Activated CD8-positive, alpha-beta memory T cell treated with anti-CD3 and anti-CD28 coated beads, Interleukin-2, amount 50 U/mL, for 48 hours (primary cell): ENCODE data around the gene COG4.
"Not testable (repeated sequence)": the region's sequence is repeated elsewhere in the genome, so short reads cannot be mapped to it uniquely, and the experiment has no call there.

Experiments used
- DNase-seq: peaks from one replicate; pipeline ENCODE4 v3.0.0-alpha.2; 2020

COG4 gene

DNA sequence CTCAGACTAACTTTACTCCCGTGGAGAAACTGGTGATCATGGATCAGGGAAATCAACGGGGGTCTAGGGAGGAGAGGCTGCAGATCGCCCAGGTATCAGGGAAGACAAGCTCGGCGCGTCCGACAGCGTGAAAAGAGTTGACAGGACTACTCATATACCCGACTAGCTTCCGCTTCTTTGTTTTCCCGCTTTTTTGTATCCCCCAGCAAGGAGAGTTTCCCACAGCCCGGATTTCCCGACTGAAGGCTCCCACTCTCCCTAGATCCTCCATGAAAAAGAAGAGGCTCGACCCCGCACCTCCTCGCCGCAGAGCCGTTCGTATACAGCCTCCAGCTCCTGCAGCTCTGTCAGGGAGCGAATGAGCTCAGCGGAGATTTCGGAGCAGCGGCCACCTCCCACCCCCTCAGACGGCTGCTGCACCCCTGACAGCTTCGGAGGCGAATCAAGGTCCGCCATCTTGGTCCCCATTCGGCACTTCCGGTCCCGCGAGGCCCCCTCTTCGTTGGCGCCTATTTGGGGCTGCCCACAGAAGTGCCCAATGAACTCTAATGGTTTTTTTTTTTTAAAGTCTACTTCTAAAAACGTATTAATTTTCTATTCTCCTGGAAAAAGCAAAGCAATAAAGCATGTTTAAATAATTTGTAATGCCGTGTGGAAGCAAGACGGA lies at the start of gene COG4:
Gene COG4 (minus strand): TSS at position 479 of the 667 bp plus-strand sequence. CDS start 11 bp downstream, at position 468.
- DNase-seq: peak; percentile 92

DNA sequence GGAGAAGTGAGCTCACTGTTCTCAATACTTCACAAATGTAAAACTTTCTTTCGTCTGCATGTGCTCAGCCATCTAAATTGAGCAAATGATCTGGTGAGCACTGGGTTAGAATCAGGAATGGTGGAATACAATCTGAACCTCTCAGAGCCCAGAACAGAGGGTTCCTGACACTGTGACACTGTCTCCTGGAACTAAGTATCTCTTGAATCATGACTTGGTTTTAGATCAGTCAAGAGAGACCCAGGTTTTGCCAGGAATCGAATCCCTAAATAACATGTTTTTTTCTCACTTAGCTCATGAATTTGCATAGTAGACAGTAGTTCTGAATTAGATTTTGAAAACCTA lies 49.5 kb upstream of the COG4 start:
- DNase-seq: no peak

- DNase-seq: no peak
Observed at GRCh38 chr16:70572050-70572925, 48.9 kb upstream of the COG4 start.

DNA sequence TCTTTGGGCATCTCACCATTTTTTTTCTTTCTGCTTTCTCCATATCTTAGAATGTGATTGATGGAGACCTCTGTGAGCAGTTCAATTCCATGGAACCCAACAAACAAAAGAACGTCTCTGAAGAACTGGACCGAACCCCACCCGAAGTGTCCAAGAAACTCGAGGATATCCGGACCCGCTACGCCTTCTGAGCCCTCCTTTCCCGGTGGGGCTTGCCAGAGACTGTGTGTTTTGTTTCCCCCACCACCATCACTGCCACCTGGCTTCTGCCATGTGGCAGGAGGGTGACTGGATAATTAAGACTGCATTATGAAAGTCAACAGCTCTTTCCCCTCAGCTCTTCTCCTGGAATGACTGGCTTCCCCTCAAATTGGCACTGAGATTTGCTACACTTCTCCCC lies 48.3 kb upstream of the COG4 start:
- no peak for DNase-seq

DNA sequence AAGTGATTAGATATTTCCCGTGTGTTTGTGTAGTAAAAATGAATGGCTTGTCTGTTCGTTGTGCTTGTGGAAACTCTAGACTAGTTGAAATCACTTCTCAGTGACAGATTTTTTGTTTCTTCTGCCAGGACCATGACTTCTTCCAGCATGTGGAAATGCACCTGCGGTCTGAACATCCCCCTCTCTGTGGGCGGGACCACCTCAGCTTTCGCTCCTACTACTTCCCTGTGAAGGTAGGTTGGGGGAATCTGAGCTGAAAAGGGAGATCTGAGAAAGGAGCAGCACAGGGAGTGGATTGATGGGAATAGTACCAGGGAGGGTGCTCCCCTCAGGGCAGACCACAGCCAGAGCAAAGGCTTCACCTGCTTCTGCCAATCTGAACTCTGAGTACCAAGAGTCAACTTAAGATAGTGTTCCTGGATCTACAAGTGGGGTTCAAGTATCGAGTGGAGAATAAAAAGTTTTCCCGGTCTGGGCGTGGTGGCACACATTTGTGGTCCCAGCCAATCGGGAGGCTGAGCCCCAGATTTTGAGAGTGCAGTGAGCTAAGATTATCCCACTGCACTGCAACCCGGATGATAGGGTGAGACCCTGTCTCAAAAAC lies 47.7 kb upstream of the COG4 start:
- no peak for DNase-seq

- DNase-seq: no peak
Observed at GRCh38 chr16:70569752-70570151, 46.4 kb upstream of the COG4 start.

DNA sequence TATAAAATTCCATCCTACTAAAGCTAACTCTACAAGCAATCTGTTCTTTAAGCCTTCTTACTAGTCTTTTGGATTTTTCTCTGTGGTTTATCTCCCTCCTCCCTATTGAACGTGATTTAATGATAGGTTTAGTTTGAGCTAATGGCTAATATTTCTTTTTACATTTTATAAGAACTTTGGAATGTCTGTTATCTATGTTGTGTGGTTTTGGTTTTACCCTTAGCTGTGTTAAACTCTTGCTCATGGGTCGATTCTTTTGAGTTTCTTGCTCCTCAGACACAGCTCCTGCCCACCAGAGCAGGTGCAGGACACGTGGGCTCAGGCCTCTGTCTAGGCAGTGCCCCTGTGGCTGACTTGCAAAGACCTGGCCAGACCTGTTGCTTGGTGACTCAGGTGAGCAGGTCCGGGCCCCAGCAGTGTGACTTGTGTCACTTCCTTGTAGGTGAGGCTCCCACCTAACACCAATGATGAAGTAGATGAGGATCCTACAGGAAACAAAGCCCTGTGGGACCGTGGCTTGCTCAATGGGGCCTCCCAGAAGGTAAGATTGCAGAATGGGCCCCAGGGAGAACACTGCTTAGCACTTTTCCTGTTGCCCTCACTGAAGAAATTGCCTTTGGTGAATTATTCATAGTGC lies 45.4 kb upstream of the COG4 start:
- DNase-seq: no peak

DNA sequence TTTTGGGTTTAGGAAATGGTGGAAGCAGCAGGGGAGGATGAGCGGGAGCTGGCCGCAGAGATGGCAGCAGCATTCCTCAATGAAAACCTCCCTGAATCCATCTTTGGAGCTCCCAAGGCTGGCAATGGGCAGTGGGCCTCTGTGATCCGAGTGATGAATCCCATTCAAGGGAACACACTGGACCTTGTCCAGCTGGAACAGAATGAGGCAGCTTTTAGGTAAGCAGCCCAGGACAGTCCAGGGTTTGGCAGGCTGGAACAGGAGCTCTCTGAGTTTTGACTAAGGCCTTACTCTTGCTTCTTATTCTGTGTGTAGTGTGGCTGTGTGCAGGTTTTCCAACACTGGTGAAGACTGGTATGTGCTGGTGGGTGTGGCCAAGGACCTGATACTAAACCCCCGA lies 41.7 kb upstream of the COG4 start:
- DNase-seq: no peak

GRCh38 chr16:70563636-70564035 lies 40.3 kb upstream of the COG4 start:
- DNase-seq: no peak

GRCh38 chr16:70561623-70562022 lies 38.3 kb upstream of the COG4 start:
- DNase-seq: no peak

DNA sequence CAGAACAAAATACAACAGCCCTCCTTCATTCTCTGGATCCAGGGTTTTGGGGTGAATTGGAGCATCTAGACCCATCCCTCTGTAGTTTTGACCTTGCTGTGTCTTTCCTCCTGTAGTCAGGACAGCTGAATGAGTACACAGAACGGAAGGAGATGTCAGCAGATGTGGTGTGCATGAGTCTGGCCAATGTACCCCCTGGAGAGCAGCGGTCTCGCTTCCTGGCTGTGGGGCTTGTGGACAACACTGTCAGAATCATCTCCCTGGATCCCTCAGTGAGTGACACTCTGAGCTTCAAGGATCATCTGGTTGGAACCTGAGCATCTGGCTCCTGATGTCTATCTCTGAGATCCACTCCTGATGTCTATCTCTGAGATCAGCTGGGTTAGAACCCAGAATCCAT lies 32.7 kb upstream of the COG4 start:
- no peak for DNase-seq

GRCh38 chr16:70553645-70554044 lies 30.3 kb upstream of the COG4 start:
- no peak for DNase-seq

GRCh38 chr16:70552675-70553074 lies 29.3 kb upstream of the COG4 start:
- no peak for DNase-seq

DNA sequence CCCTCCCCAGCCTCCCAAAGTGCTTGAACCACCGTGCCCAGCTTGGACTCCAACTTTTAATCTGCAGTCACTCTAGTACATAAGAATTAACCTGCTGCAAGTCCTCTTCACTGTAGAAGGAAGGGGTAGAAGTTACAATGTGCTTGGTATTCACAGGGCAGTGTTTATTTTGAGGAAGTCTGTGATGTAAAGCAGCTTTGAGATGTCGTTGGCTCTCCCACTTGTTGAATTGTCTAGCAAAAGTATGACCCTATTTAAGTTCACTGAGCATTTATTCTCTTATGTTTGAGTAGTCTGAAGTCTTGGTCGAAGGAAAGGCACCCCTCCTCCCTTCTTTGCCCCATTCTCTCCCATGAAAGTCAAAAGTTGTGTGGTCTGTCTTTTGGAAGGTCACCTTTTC lies 28.4 kb upstream of the COG4 start:
- DNase-seq: no peak

DNA sequence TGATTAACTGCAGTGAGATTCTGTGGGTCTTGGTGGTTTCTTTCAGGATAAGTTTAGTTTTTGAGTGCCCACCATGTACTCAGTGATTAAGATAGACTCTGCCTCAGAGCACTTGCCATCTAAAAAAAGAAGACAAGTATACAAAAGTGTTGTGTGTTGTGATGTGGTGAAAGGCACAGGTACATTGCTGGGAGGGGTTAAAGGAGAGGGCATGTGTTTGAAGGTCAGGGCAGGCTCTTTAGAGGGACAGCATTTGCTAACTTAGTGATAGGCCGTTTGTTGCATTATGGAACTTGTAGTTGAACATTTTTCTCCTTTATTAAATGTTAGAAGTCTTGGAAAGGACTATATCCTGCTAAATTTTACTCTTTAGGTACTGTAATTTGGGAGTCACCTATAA lies 26.7 kb upstream of the COG4 start:
- DNase-seq: no peak

DNA sequence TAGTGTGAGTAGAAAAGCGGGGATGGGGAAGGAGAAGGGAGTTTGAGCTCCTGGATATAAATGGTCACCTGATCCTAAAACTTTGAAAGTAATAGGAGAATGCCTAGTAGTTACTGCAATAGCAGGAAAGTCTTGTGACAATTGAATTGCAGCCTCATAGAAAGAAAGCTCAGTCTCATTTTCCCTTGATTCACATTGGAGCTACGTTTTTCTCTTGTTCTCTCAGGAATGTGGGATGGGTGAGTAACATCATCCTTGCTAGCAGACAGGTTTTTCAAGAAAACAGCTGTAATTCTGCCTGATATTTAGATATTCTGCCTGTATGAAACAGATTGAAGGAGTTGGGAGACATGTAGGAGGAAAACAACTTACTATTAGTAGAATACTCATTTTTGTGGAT lies 25.6 kb upstream of the COG4 start:
- DNase-seq: no peak

DNA sequence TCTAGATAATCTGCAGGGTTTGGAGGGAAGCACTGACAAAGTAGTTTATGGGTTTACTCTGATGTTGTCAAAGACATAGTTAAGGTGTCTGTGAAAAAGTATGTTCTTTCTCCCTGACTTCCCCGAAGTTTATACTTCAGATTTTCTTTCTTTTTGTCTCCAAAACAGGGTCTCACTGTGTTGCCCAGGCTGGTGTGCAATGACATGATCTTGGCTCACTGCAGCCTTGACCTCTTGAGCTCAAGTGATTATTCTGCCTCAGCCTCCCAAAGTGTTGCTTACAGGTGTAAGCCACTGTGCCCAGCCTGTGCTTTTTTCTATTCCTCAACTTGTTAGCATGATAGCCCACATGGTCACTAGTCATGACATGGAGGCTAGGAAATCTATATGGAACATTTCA lies 21.2 kb upstream of the COG4 start:
- DNase-seq: no peak

DNA sequence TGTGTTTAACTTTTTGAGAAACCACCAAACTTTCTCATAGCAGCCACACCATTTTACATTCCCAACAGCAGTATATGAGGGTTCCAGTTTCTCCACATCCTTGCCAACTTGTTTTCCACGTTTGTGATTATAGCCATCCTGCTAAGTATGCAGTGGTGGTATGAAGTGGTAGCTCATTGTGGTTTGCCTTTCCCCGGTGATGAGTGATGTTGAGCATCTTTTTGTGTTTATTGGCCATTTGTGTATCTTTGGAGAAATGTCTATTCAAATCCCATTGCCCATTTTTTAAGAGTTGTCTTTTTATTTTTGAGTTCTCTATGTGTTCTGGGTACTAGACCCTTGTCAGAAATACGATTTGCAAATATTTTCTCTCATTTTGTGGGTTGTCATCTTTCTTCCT lies 17.6 kb upstream of the COG4 start:
- no peak for DNase-seq

- no peak for DNase-seq
Observed at GRCh38 chr16:70534971-70535370, 11.6 kb upstream of the COG4 start.

- DNase-seq: not testable (repeated sequence)
Observed at GRCh38 chr16:70529954-70530353, 6.6 kb upstream of the COG4 start.

DNA sequence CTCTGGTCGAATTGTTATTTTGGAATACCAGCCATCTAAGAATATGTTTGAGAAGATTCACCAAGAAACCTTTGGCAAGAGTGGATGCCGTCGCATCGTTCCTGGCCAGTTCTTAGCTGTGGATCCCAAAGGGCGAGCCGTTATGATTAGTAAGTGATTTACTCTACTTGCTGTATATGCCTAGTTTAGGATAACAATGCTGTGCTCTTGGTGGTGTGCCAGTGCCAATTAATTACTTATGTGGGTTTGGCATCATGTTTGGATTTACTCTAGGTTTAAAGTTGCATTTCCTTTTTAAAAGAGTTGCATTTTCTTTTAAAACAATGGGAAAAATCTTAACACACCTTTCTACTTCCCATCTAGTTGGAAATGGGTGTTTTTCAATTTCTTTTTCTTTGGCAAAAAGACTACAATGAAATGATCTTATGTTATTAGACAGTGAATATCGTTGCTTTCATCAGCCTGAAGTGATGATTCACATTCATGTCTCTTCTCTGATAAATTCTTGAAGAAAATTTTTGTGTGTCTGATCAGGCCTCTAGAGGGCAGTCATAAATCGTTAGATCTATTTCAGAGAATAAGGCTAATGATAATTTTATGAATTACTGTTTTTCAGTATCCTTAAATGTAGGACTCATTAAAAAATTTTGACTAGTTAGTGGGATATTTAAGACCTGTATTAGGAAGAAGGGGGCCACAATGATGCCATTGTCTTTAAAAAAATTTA lies 5.9 kb upstream of the COG4 start:
- no peak for DNase-seq

- no peak for DNase-seq
Observed at GRCh38 chr16:70527315-70527996, 4.1 kb upstream of the COG4 start.
